CD4-positive, alpha-beta T cell treated with Interleukin-12 subunit alpha and Interleukin-12 subunit beta, for 1 hour (primary cell): ENCODE results near the gene PPP4R4.

ENCODE experiments used
- DNase-seq: peaks from one replicate; pipeline ENCODE4 v3.0.0-alpha.2; 2020

Gene PPP4R4

DNA sequence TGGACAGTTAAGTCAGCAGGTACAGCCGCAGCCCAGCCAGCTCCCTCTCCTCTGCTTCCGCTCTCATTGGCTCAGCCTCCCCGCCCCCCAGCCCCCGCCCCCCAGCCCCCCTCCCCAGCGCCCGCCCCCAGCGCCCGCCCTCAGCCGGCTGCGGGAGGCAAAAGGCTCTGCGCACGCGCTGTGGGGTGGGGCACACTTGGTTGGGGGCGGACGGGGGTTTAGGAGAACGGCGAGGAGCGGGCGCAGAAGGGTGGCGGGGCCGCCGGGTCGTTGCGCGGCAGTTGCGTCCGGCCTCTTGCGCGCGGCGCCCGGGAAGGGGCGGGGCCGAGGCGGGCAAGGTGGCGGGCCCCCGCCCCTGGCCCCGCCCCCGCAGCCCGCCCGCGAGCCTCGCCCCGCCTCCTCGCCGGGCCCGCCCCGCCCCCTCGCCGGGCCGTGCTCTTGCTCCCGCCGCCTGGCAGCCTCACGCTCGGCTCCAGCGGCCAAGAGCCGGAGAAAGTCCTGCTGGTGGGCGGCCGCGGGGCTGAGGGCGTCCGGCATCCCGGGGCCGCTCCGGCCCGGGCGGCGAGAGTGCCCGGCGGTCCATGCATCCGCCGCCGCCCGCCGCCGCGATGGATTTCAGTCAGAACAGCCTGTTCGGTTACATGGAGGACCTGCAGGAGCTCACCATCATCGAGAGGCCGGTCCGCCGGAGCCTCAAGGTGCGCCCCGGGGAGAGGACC is at the start of gene PPP4R4:
Gene PPP4R4 (plus strand): TSS at position 438 of the 719 bp plus-strand sequence. CDS start 144 bp downstream, at position 582.
- peak; percentile 91 for DNase-seq

GRCh38 chr14:94124582-94125377 is 49.3 kb upstream of the PPP4R4 start:
- no peak for DNase-seq

GRCh38 chr14:94125659-94126418 is 48.3 kb upstream of the PPP4R4 start:
- no peak for DNase-seq

DNA sequence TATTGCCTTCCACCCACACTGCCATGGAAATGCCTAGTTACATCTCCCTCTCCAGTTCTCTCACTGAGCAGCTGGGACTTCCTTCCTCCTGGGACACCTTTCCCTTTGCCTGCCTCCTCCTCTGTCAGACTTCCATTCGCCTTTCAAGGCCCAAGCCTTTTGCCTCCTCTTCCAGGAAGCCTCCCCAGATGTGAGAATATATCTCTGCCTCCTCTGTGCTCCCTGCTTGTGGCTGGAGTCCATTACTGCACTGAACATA is 47.8 kb upstream of the PPP4R4 start:
- no peak for DNase-seq

- no peak for DNase-seq
These were observed 47.3 kb upstream of the PPP4R4 start for GRCh38 chr14:94126800-94127199.

DNA sequence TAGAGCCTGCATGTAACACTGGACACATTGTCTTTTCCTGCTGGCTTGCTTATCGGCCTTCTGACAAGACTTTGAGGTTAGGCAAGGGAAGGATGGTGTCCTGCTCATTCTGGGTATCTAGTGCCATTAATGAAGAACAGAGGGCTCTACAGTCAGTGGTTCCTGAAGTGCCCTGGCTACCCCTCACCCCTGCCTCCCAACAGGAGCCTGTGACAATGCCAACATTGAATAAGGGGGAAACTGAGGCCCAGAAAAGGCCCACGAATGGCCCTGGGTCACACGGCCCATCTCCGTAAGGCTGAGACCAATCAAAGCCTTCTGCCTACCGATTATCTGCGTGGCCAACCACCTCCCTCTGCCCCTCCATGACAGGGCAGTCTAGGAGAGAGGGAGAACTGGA is 46.8 kb upstream of the PPP4R4 start:
- no peak for DNase-seq

- no peak for DNase-seq
These were observed 45.8 kb upstream of the PPP4R4 start for GRCh38 chr14:94128216-94128839.

DNA sequence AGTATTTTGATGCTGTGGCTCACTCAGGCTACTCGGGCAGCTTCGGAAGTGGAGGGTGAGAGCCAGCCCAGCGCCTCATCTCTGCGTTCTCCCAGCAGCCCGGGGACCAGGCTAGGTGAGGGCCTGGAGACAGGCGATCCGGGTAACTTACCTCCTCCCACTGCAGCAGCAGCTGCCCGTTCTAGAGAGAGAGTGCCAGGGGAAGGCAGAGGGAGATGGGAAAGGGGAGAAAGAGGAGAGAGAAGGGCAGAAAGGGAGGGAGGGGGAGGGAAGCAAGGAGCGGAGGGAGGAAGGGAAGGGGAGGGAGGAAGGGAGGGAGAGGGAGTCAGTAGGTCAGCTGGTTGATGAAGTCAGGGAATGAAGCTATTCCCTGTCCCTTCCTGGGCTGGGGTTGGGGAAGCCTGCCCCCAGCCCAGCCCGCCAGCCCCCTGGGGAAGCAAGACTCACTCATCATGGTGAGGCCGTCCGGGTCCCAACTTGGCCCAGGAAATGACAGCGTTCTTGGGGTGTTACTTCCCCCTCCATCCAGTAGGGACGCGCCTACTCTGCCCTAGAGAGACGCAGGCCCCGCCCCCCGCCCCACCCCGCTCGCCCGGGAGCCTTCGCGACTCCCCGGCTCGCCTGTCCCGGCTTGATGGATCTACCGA is 44.9 kb upstream of the PPP4R4 start, which contains the start of gene IFI27L2:
Gene IFI27L2 (minus strand): TSS at position 494 of the 647 bp plus-strand sequence. CDS start 40 bp downstream, at position 454.
- peak; percentile 75 for DNase-seq

DNA sequence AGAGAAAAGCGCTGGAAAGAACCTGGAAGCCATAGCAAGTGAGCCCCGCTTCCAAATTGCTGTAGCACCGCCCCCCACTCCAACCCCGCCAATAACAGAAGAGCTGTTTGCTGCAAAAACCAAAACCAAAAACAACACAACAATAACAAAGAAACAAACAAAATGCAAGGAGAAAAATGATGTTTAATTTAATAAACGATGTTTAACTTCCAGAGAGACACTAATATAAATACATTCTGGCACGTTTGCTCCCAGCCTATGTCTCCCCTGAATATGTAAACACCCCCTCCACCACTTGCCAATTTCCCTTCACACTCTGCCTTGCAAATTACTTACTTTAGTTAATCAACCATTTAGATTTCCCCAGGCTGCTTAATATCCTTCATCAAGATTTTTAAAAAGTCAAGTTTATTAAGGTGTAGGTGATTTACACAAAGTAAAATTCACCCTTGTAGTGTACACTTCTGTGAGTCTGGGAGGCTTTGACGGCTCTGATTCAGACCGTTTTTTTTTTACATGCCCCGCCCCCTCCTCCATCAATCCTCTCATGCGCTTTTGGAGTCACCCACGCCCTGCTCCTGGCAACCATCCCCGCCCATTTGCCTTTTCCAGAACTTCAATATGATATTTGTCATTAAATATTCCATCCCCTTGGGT is 44.2 kb upstream of the PPP4R4 start:
- peak; percentile 36 for DNase-seq

GRCh38 chr14:94132285-94132887 is 41.7 kb upstream of the PPP4R4 start:
- peak; percentile 82 for DNase-seq

GRCh38 chr14:94135476-94135875 is 38.6 kb upstream of the PPP4R4 start:
- no peak for DNase-seq

GRCh38 chr14:94136575-94137331 is 37.4 kb upstream of the PPP4R4 start:
- peak; percentile 86 for DNase-seq

- no peak for DNase-seq
These were observed 35.9 kb upstream of the PPP4R4 start for GRCh38 chr14:94138251-94138650.

DNA sequence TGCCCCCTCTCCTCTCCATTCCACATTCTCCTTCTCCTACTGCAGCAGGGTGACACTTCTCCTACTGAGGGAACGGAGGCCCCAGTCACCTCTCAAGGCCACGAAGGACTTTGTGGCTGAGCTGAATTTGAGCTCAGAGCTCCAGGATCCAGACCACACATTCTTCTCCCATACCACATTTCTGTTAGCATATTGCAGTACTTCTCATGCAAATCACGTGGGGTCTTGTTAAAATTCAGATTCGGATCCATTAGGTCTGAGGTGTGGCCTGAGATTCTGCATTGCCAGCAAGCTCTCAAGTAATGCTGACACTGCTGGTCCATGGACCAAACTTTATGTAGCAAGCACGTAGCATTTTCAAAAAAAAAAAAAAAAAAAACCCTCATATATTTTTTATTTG is 35.1 kb upstream of the PPP4R4 start:
- no peak for DNase-seq

GRCh38 chr14:94139421-94139820 is 34.7 kb upstream of the PPP4R4 start:
- no peak for DNase-seq

- no peak for DNase-seq
These were observed 31.9 kb upstream of the PPP4R4 start for GRCh38 chr14:94142247-94142646.

DNA sequence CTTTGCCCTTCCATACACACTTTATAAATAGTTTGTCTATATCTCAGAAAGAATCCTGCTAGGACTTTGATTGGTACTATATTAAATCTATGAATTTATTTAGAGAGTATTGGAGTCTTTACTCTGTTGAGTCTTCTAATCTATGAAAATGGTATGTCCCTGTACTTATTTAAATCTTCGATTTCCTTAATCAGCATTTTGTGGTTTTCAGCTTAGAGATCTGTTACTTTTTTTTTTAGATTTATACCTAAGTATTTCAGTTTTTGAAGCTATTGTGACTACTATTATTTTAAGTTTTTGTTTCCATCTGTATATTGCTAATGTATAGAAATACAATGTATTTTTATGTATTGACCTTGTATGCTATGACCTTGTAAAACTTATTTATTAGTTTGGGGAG is 31.3 kb upstream of the PPP4R4 start:
- no peak for DNase-seq

DNA sequence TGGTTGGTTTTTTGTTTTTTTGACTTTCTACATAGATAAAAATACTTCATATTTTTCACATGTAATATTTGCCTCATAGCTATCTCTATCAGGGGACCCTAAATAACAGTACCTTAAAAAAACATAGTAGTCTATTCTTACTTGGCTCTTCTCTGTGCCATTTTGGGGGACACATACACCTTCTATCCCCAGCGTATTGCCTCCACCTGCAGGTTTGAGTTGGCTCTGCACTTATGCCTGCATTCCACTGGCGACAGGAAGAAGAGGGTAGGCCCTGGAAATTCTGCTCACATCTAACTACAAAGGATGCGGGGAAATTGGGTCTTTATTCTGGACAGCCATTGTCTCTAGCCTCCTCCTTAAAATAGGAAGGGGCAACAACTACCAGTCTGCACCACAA is 30.9 kb upstream of the PPP4R4 start:
- DNase-seq, result no peak

- no peak for DNase-seq
These were observed 30.4 kb upstream of the PPP4R4 start for GRCh38 chr14:94143711-94144110.

GRCh38 chr14:94144765-94145164 is 29.4 kb upstream of the PPP4R4 start:
- no peak for DNase-seq
